ENCODE results near the gene STK32B. TPM values are rescaled to one million over a fixed set of nuclear protein-coding genes. Genes with fewer than 3 reads are reported as not detected.

The STK32B gene
- total and polyA plus RNA-seq, 2 donors (not counting 3 experiments of a cell fraction or from before 2014, with no cell fraction given), result 5.6 to 7.8 TPM

DNA sequence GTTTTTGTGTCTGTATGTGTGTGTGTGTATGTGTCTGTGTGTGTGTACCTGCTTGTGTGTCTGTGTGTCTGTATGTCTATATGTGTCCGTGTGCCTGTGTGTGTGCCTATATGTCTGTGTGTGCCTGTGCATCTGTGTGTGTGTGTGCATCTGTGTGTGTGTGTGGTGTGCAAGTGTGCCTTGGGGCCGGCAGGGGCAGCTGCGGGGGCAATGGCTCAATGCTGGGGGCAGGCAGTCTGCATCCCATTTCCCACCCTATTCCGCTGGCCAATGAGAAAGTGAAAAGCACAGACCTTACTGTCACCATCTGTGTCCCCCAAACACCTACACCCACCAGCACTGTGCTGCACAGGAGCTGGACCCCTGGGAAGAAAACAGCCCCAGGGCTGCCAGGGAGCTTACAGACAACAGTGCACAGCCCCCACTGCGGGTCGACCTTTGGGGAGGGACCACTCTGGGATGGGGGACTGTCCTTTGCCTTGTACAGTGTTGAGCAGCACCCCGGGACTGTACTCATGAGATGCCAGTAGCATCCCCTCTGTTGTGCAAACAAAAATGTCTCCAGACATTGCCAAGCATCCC, 411.1 kb downstream of the STK32B start:
- POLR2A ChIA-PET, result no interaction called here
- Histone ChIP-seq H3K4me2 (ENCODE audit: insufficient read depth, low read length) (no peak overlapping the region), H3K27me3 (ENCODE audit: control insufficient read depth in 2 of 2, insufficient read depth in 2 of 2, low read length in 2 of 2) (no peaks in the 10 kb centered on the region), H3K4me3 (replicated peaks in 1 of 3; ENCODE audit: insufficient read depth in 1 of 3, low read depth in 1 of 3, low read length in 3 of 3) (no peak overlapping the region), H4K20me1 (replicated peaks; ENCODE audit: control insufficient read depth, extremely low read depth, insufficient read depth, low read length) (no peaks in the 10 kb centered on the region), H3K36me3 (ENCODE audit: control insufficient read depth in 2 of 2, extremely low read depth in 1 of 2, insufficient read depth in 2 of 2, low read length in 2 of 2) (no peaks in the 10 kb centered on the region), H3K4me1 (ENCODE audit: control insufficient read depth, extremely low read depth, insufficient read depth, low read length) (no peaks in the 10 kb centered on the region), H3K79me2 (ENCODE audit: control insufficient read depth, insufficient read depth, low read length) (no peaks in the 10 kb centered on the region), H3K9me1 (replicated peaks; ENCODE audit: control insufficient read depth, extremely low read depth, insufficient read depth, low read length) (no peaks in the 10 kb centered on the region), H3K9me3 (replicated peaks; ENCODE audit: control insufficient read depth, insufficient read depth, low read length) (no peaks in the 10 kb centered on the region), H2AFZ (ENCODE audit: low read depth, low read length) (no peak overlapping the region), H3K27ac (ENCODE audit: insufficient read depth, low read depth, low read length) (no peak overlapping the region), H3K9ac (replicated peaks; ENCODE audit: extremely low read depth, insufficient read depth, low read length) (no peak overlapping the region)
- dilution Hi-C loops (cut with MboI; ENCODE audit: extremely low pct_ligation_motif_present, low sequenced_read_pairs), result no loop called here
- FAIRE-seq (no peak), DNase-seq (ENCODE audit: low read depth, low spot score) (no peak)
- TF ChIP-seq MYC (IDR thresholded peaks at IDR 0.05; ENCODE audit: low read depth, low read length), result no peak
- intact Hi-C loops (cut with micrococcal nuclease), result no loop called here
- CTCF ChIA-PET, result no interaction called here
- BruUV-seq (replicated peaks), result no TSS peak

DNA sequence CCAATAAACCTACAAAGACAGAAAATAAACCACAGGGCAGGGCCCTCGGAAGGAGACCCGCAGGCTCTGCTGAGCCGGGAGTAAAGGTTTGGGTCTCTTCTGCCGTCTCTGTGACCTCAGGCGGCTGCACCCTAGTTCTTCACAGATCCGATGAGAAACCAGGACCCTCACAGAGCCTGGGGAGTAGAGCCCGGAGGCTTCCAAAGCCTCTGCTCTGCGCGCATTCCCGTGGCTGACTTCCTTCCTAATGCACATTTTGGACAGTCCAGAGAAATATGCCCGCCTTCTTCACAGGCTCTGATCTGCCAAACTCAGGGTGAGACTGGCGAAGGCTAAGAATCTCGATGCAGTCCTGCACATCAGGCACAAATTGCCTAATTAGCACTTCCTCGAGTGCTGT, 411.6 kb downstream of the STK32B start:
- Histone ChIP-seq H3K79me2 (ENCODE audit: control insufficient read depth, insufficient read depth, low read length) (no peaks in the 10 kb centered on the region), H3K9ac (replicated peaks; ENCODE audit: extremely low read depth, insufficient read depth, low read length) (no peak overlapping the region), H3K9me3 (replicated peaks; ENCODE audit: control insufficient read depth, insufficient read depth, low read length) (no peaks in the 10 kb centered on the region), H3K4me1 (ENCODE audit: control insufficient read depth, extremely low read depth, insufficient read depth, low read length) (no peaks in the 10 kb centered on the region), H4K20me1 (replicated peaks; ENCODE audit: control insufficient read depth, extremely low read depth, insufficient read depth, low read length) (no peaks in the 10 kb centered on the region), H3K36me3 (ENCODE audit: control insufficient read depth in 2 of 2, extremely low read depth in 1 of 2, insufficient read depth in 2 of 2, low read length in 2 of 2) (no peaks in the 10 kb centered on the region), H2AFZ (ENCODE audit: low read depth, low read length) (no peak overlapping the region), H3K4me3 (replicated peaks in 1 of 3; ENCODE audit: insufficient read depth in 1 of 3, low read depth in 1 of 3, low read length in 3 of 3) (no peak overlapping the region), H3K27ac (ENCODE audit: insufficient read depth, low read depth, low read length) (no peak overlapping the region), H3K4me2 (ENCODE audit: insufficient read depth, low read length) (no peak overlapping the region), H3K27me3 (ENCODE audit: control insufficient read depth in 2 of 2, insufficient read depth in 2 of 2, low read length in 2 of 2) (no peaks in the 10 kb centered on the region), H3K9me1 (replicated peaks; ENCODE audit: control insufficient read depth, extremely low read depth, insufficient read depth, low read length) (no peaks in the 10 kb centered on the region)
- intact Hi-C loops (cut with micrococcal nuclease) (no loop called here), dilution Hi-C loops (cut with MboI; ENCODE audit: extremely low pct_ligation_motif_present, low sequenced_read_pairs) (no loop called here)
- TF ChIP-seq MYC (IDR thresholded peaks at IDR 0.05; ENCODE audit: low read depth, low read length), result no peak
- TF ChIP-seq POLR2AphosphoS5 (IDR thresholded peaks at IDR 0.05; ENCODE audit: insufficient read depth, low read depth, low read length), result no peak
- ChIA-PET CTCF (no interaction called here), POLR2A (no interaction called here)
- FAIRE-seq, result no peak
- DNase-seq (ENCODE audit: low read depth, low spot score), result no peak
- BruUV-seq (replicated peaks), result no TSS peak

Measured in endothelial cell of umbilical vein (primary cell).